BLaER1 treated with 17β-estradiol and CSF1 and Interleukin-3, amounts not matched to agents 10 nM and 100 nM (cell line): ENCODE results near the gene SYT7.

Source experiments
- H3K27ac ChIP-seq, 11 experiments: shearing (Covaris generic); formaldehyde crosslinking; 2 replicates each; pipeline ENCODE4 v1.8.1; 2022
- H3K27me3 ChIP-seq, 11 experiments: shearing (Covaris generic); formaldehyde crosslinking; 2 replicates each; pipeline ENCODE4 v1.8.1; 2022
- H3K36me3 ChIP-seq, 11 experiments: shearing (Covaris generic); formaldehyde crosslinking; 2 replicates each; pipeline ENCODE4 v1.8.1; 2022
- H3K4me1 ChIP-seq, 10 experiments: shearing (Covaris generic); formaldehyde crosslinking; 2 replicates each; pipeline ENCODE4 v1.8.1; 2022
- H3K4me2 ChIP-seq, 11 experiments: shearing (Covaris generic); formaldehyde crosslinking; 2 replicates each; pipeline ENCODE4 v1.8.1; 2022
- H3K4me3 ChIP-seq, 10 experiments: shearing (Covaris generic); formaldehyde crosslinking; 2 replicates each; pipeline ENCODE4 v1.8.1; 2022
- H3K9ac ChIP-seq, 11 experiments: shearing (Covaris generic); formaldehyde crosslinking; 2 replicates each; pipeline ENCODE4 v1.8.1; 2022
- H3K9me3 ChIP-seq, 11 experiments: shearing (Covaris generic); formaldehyde crosslinking; replicated peaks in 1 of 11; 2 replicates each; pipeline ENCODE4 v1.8.1; 2022
- H4K20me1 ChIP-seq, 11 experiments: shearing (Covaris generic); formaldehyde crosslinking; 2 replicates each; pipeline ENCODE4 v1.8.1; 2022
- Cebpa-rat ChIP-seq, 11 experiments: shearing (Covaris generic); IDR thresholded peaks; 2 replicates each; pipeline ENCODE4 v1.8.1; 2022

Gene SYT7

DNA sequence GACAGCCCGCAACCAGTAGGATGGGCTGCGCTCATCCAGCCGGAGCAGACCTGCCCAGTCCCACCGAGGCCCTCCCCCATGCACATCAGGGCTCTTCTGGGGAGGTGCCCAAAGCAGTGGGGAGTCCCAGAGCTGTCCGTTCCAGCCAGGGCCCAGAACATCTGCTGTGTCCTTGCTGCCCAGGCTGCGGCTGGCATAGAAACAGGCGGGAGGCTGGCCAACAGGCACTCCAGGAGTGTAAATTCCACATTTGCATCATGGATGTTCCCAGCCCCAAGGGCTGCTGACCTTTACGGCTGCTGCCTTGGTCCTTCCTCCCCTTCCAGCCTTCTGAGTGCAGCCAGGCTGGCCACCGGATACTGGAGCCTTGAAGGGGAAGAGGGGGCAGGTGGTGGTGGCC, 30.0 kb upstream of the SYT7 start:
- peak overlapping the region in 10 of 11 experiments; percentile 0 to 74 (median 63); a peak in 17 of 22 replicates for H3K4me2 ChIP-seq
- no peaks in the 10 kb centered on the region for H3K27me3 ChIP-seq
- H3K27ac ChIP-seq = no peak overlapping the region
- H3K9me3 ChIP-seq = 0 out of 22 replicates have a peak, but pooled peaks cover 0 to 7% (median 0%) of the 10 kb centered on the region in 11 experiments
- H3K4me1 ChIP-seq = peaks cover 28 to 60% (median 46%) of the 10 kb centered on the region in 10 experiments
- no peaks in the 10 kb centered on the region for H3K36me3 ChIP-seq
- TF ChIP-seq Cebpa-rat (IDR thresholded peaks at IDR 0.05) = no peak
- H3K4me3 ChIP-seq = no peak overlapping the region
- peak overlapping the region in 2 of 11 experiments; percentile 38 to 46; a peak in 1 of 22 replicates for H3K9ac ChIP-seq
- H4K20me1 ChIP-seq = peaks cover 0 to 10% (median 0%) of the 10 kb centered on the region in 11 experiments; a peak in 4 of 22 replicates

DNA sequence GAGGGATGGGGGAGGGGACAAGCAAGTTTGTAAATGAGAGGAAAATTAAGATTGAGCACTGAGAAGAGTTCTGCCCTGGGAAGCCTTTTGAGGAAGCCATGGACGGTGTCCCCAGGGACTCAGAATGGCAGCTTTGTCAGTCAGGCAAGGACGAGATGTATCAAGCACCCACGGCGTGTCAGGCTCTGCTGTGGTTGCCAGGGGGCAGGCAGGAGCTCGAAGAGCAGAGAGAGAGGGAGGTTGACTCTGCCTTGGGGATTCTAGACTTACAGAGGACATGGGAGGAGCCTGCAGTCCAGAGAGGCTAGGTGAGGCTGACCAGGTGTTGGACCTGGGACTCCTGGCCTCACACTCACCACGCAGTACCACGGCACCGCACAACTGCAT, 29.1 kb upstream of the SYT7 start:
- Histone ChIP-seq H3K4me3 (no peak overlapping the region), H3K27me3 (no peaks in the 10 kb centered on the region), H4K20me1 (peaks cover 0 to 10% (median 0%) of the 10 kb centered on the region in 11 experiments; a peak in 4 of 22 replicates), H3K9me3 (0 out of 22 replicates have a peak, but pooled peaks cover 0 to 2% (median 0%) of the 10 kb centered on the region in 11 experiments), H3K36me3 (no peaks in the 10 kb centered on the region), H3K27ac (no peak overlapping the region), H3K4me1 (peaks cover 33 to 69% (median 55%) of the 10 kb centered on the region in 10 experiments), H3K4me2 (peak overlapping the region; percentile 44 to 74 (median 68)), H3K9ac (no peak overlapping the region)
- TF ChIP-seq Cebpa-rat (IDR thresholded peaks at IDR 0.05) = no peak

DNA sequence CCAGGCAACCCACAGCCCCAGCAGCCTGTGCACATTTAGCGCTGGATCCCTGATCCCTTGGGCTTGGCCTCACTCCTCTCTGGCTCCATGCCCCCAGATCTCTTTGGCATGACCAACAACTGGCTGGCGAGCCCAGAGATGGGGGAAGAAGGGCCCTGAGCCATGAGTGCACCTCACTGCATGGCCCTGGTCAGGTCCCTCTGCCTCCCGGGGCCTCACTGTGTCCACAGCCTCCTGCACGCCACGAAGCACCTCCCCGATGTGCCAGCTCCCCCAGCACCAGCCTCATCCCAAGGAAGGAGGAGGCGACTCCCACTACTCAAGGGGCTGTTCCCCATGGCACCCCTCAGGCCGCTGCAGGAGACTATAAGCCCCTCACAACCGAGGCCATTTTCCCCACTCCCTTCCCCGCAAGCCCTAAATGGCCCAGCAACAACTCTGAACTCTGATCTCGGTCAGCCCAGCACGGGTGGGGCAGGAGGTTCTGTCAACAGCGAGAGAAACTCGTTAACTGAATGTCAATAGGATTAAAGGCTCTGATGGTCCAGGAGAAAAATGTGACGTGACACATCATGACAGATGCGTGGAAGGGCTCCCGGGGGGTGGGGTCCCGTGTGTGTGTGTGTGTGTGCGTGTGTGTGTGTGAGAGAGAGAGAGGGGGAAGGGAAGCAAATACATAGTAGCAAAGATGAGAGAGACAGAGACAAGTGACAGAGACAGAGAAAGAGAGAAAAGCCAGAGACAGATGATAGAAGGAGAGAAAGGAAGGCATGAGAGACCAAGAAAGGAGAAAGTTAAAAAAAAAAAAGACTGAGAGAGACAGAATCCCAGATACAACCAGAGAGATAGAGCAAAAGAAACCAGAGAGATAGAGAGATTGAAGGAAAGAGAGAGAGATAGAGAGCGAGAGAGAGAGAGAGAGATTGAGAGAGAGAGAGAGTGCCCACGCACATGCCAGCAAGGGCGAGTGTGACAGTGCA, 28.4 kb upstream of the SYT7 start:
- H4K20me1 ChIP-seq = peaks cover 0 to 10% (median 0%) of the 10 kb centered on the region in 11 experiments; a peak in 4 of 22 replicates
- H3K27me3 ChIP-seq = no peaks in the 10 kb centered on the region
- no peak overlapping the region for H3K9ac ChIP-seq
- no peak overlapping the region for H3K4me3 ChIP-seq
- no peaks in the 10 kb centered on the region for H3K9me3 ChIP-seq
- no peak for TF ChIP-seq Cebpa-rat (IDR thresholded peaks at IDR 0.05)
- H3K4me2 ChIP-seq = peak overlapping the region; percentile 44 to 74 (median 68)
- H3K36me3 ChIP-seq = no peaks in the 10 kb centered on the region
- 0 out of 22 replicates have a peak overlapping the region, but pooled peaks of 1 of the 11 experiments have one; percentile 5 for H3K27ac ChIP-seq
- peaks cover 33 to 74% (median 61%) of the 10 kb centered on the region in 10 experiments for H3K4me1 ChIP-seq

DNA sequence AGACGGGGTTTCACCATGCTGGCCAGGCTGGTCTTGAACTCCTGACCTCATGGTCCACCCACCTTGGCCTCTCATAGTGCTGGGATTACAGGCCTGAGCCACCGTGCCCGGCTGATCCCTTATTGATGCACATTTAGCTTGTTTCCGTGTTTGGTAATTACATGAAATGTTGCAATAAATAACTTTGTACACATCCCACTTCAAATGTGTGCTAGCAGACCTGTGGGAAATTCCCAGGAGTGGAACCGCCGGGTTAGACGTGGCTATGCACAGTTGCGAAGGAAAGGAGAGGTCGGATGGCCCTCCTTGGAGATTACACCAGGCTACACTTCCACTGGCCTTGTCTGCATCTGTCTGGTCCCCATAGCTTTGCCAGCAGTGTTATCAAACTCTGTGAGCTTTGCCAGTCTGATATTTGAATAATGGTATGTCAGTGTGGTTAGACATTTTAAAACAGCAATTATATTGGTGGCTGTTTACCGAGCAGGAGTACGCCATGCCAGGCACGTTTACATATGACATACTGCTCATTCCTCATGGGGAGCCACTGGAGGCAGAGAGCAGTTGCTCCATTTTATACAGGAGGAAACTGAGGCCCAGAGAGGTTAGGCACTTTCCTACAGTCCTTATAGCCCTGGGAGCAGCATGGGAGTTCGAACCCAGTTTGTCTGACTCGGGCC, 27.2 kb upstream of the SYT7 start:
- peaks cover 41 to 82% (median 74%) of the 10 kb centered on the region in 10 experiments for H3K4me1 ChIP-seq
- H3K27me3 ChIP-seq = no peaks in the 10 kb centered on the region
- no peak overlapping the region for H3K27ac ChIP-seq
- no peak overlapping the region for H3K4me3 ChIP-seq
- H4K20me1 ChIP-seq = peaks cover 0 to 18% (median 0%) of the 10 kb centered on the region in 11 experiments; a peak in 6 of 22 replicates
- no peak overlapping the region for H3K9ac ChIP-seq
- peak in 1 of 11 experiments; percentile 34; a peak in 1 of 22 replicates for TF ChIP-seq Cebpa-rat (IDR thresholded peaks at IDR 0.05)
- no peaks in the 10 kb centered on the region for H3K36me3 ChIP-seq
- peak overlapping the region in 1 of 11 experiments; percentile 62; a peak in 1 of 22 replicates for H3K4me2 ChIP-seq
- H3K9me3 ChIP-seq = no peaks in the 10 kb centered on the region

DNA sequence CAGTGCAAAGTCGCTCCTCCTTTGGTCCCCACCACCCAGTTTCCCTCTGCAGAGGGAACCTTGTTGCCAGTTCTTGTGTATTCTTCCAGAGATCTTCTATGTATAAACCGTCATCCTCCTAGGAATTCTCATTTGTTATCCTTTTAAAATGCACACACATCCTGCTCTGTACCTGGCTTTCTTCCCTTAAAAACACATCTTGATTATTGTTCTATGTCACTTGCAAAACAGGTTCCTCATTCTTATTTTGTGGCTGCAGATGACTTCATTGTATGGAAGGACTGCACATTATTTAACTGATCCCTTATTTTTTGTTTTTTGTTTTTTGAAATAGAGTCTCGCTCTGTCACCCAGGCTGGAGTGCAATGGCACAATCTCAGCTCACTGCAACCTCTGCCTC, 26.6 kb upstream of the SYT7 start:
- Histone ChIP-seq H3K4me2 (no peak overlapping the region), H3K27ac (no peak overlapping the region), H4K20me1 (peaks cover 0 to 24% (median 0%) of the 10 kb centered on the region in 11 experiments; a peak in 6 of 22 replicates), H3K9me3 (no peaks in the 10 kb centered on the region), H3K4me1 (peaks cover 47 to 88% (median 80%) of the 10 kb centered on the region in 10 experiments), H3K9ac (no peak overlapping the region), H3K27me3 (no peaks in the 10 kb centered on the region), H3K4me3 (no peak overlapping the region), H3K36me3 (no peaks in the 10 kb centered on the region)
- TF ChIP-seq Cebpa-rat (IDR thresholded peaks at IDR 0.05) = no peak

DNA sequence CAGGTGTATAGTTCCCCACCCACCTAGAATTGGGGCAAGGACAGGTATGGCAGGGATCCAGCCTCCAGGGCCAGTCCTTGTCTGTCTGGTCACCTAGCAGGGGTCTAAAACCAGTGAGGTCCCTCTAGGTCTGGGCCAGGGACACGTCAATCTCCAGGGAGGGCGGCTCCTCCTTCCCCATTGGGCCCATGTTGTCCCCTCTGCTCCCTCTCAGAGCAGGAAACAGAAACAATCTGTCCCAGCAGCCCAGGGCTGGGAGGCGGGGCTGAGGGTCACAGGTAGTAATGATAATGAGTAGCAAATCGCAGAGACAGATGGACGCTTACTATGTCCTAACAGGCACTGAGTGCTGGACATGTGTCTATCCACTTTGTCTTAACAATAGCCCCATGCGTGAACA, 22.8 kb upstream of the SYT7 start:
- Histone ChIP-seq H3K9me3 (no peaks in the 10 kb centered on the region), H4K20me1 (peaks cover 0 to 31% (median 4%) of the 10 kb centered on the region in 11 experiments; a peak in 6 of 22 replicates), H3K4me1 (peaks cover 41 to 83% (median 69%) of the 10 kb centered on the region in 10 experiments), H3K36me3 (no peaks in the 10 kb centered on the region), H3K27ac (peak overlapping the region in 3 of 11 experiments; percentile 36 to 58 (median 38); a peak in 6 of 22 replicates), H3K4me2 (peak overlapping the region; percentile 74 to 90 (median 80)), H3K27me3 (peaks cover 0 to 5% (median 0%) of the 10 kb centered on the region in 11 experiments; a peak in 2 of 22 replicates), H3K4me3 (no peak overlapping the region), H3K9ac (peak overlapping the region in 3 of 11 experiments; percentile 7 to 21 (median 7); a peak in 1 of 22 replicates)
- TF ChIP-seq Cebpa-rat (IDR thresholded peaks at IDR 0.05) = no peak

DNA sequence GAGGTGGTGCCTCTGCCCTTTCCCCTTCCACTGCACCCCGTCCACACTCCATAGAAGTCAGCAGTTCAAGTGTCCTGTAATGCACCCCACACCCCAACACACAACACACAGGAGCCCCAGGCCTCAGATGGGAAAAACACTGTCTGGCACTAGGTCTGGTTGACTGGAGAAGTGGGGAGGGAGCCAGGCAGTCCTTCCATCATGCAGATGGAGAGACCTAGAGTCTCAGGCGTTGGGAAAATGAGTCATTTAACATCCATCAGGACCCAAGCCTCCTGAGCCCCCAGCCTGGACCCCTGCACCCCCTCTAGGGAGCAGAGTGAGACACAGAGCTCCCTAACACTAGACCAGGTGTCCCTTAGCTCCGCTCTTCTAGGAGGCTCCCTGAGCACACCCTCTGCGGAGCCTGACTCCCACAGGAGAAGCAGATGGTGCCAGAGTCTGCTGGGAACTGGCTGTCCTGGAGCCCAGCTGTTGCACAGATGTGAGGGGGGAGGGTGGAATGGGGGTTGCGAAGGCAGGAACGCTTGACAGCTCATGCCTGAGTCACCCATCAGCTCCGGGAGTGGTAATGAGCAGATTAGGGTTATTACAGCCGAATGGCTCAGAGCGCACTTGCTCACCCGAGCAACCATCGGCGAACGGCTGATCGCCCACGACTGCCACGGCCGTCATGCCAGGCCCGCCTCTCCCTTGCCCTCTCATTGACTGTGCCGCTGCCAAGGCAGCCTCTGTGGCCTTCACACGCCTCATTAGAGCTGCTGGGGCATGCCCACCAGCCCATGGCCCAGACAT, 22.1 kb upstream of the SYT7 start:
- Histone ChIP-seq H3K9me3 (no peaks in the 10 kb centered on the region), H3K4me3 (no peak overlapping the region), H3K27me3 (peaks cover 0 to 5% (median 0%) of the 10 kb centered on the region in 11 experiments; a peak in 2 of 22 replicates), H3K27ac (peak overlapping the region in 3 of 11 experiments; percentile 36 to 58 (median 38); a peak in 6 of 22 replicates), H3K4me1 (peaks cover 41 to 79% (median 66%) of the 10 kb centered on the region in 10 experiments), H3K36me3 (no peaks in the 10 kb centered on the region), H3K4me2 (peak overlapping the region; percentile 74 to 90 (median 80)), H4K20me1 (peaks cover 0 to 38% (median 4%) of the 10 kb centered on the region in 11 experiments; a peak in 6 of 22 replicates), H3K9ac (peak overlapping the region in 3 of 11 experiments; percentile 7 to 21 (median 7); a peak in 1 of 22 replicates)
- no peak for TF ChIP-seq Cebpa-rat (IDR thresholded peaks at IDR 0.05)

DNA sequence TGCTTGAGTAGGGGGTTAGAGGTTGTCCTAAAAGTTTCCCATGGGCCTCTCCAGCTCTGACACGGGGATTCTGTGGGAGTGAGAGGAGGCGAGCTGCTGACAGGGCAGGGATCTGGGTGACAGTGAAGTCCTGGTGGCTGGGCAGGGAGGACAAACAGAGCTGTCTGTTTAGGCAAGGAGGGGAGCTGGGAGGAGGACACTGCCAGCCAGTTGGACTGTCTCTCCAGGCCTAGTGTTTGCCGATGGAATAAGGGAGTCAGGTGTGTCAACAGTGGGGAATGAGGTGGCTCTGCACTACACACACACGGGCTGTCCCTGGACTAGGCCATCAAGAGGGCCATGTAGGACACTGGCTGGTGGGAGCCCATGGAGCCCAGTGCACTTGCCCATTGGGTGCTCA, 20.6 kb upstream of the SYT7 start:
- no peak overlapping the region for H3K9ac ChIP-seq
- no peak overlapping the region for H3K4me3 ChIP-seq
- peaks cover 0 to 38% (median 4%) of the 10 kb centered on the region in 11 experiments; a peak in 6 of 22 replicates for H4K20me1 ChIP-seq
- H3K36me3 ChIP-seq = no peaks in the 10 kb centered on the region
- peak overlapping the region in 3 of 11 experiments; percentile 15 to 90 (median 80); a peak in 1 of 22 replicates for H3K4me2 ChIP-seq
- peaks cover 36 to 73% (median 59%) of the 10 kb centered on the region in 10 experiments for H3K4me1 ChIP-seq
- TF ChIP-seq Cebpa-rat (IDR thresholded peaks at IDR 0.05) = no peak
- H3K9me3 ChIP-seq = no peaks in the 10 kb centered on the region
- no peak overlapping the region for H3K27ac ChIP-seq
- H3K27me3 ChIP-seq = peaks cover 0 to 5% (median 0%) of the 10 kb centered on the region in 11 experiments; a peak in 2 of 22 replicates
